PC-3 (cell line): Measurements from ENCODE around the gene KHK.

Experiments used
- EZH2 ChIP-seq: fragments of 300-600 bp; sonication (generic); IDR thresholded peaks from one replicate; pipeline ENCODE4 v1.6.1; 2017; ENCODE audit warnings: antibody characterized with exemption, mild to moderate bottlenecking, low read length; ENCODE audit not compliant: unreplicated experiment
- TF ChIP-seq, protein P1 (sequence below): fragments of 300-600 bp; sonication (generic); conservative IDR thresholded peaks from 2 replicates; pipeline ENCODE4 v1.5.1; 2017; ENCODE audit warnings: antibody characterized with exemption, low read depth, mild to moderate bottlenecking, low read length

DNA sequence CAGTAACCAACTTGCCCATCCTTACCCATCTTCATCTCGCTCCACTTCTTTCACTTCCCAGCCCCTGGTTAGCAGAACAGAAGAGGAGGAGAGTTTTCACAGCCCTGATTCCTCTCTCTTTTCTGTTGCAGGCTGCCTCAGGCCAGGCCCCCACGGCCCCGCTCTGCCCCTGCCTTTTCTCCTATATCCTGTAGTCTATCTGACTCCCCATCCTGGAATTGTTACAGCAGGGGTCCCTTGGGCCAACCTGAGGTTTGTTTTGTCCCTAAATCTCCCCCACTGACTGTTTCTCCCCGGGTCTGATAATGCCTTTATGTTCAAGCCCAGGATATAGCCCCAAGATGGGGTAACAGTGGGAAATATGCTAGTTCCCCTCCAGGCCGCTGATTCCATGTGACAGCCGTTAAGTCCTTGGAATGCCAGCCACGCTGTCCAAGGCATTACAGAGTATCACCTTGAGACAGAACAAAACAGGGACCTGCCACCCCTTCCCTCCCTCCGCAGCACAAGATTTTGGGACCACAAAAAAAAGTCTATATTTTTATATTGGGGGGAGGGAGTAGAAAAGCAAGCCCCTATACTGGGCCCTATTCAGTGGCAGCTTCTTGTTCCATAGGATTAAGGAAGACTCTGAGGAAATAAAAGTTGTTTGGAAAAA, 16.5 kb upstream of the KHK start:
- no peak for TF ChIP-seq EZH2
- TF ChIP-seq, protein P1, sequence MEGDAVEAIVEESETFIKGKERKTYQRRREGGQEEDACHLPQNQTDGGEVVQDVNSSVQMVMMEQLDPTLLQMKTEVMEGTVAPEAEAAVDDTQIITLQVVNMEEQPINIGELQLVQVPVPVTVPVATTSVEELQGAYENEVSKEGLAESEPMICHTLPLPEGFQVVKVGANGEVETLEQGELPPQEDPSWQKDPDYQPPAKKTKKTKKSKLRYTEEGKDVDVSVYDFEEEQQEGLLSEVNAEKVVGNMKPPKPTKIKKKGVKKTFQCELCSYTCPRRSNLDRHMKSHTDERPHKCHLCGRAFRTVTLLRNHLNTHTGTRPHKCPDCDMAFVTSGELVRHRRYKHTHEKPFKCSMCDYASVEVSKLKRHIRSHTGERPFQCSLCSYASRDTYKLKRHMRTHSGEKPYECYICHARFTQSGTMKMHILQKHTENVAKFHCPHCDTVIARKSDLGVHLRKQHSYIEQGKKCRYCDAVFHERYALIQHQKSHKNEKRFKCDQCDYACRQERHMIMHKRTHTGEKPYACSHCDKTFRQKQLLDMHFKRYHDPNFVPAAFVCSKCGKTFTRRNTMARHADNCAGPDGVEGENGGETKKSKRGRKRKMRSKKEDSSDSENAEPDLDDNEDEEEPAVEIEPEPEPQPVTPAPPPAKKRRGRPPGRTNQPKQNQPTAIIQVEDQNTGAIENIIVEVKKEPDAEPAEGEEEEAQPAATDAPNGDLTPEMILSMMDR: no peak
